Mammary epithelial cell (primary cell): Measurements from ENCODE around the gene PRCP.

Experiments
- CTCF ChIP-seq, 2 donors: IDR thresholded peaks in 1 of 2; conservative IDR thresholded peaks in 1 of 2; 2 replicates each; pipeline ENCODE4 v1.5.1; 2011 to 2012; ENCODE audit warnings: inconsistent platforms in 2 of 2, low read length in 2 of 2, mild to moderate bottlenecking in 2 of 2, control low read depth in 1 of 2, low read depth in 1 of 2; ENCODE audit not compliant: insufficient read depth in 1 of 2; ENCODE audit errors: extremely low read depth in 1 of 2
- EZH2 ChIP-seq: IDR thresholded peaks from 2 replicates; pipeline ENCODE4 v1.6.1; 2012; ENCODE audit warnings: low read length, inconsistent platforms, borderline replicate concordance

GRCh38 chr11:82901922-82902485 lies 1.8 kb upstream of the PRCP start:
- no peak for TF ChIP-seq CTCF (conservative IDR thresholded peaks at IDR 0.05 in 1 of 2, IDR thresholded peaks at IDR 0.05 in 1 of 2; ENCODE audit: extremely low read depth in 1 of 2, insufficient read depth in 1 of 2, low read depth in 1 of 2, low read length in 2 of 2)
- TF ChIP-seq EZH2: no peak
